DND-41 (cell line): ENCODE measurements around the gene PQBP1.
"Not testable (repeated sequence)": the region's sequence is repeated elsewhere in the genome, so short reads cannot be mapped to it uniquely, and the experiment has no call there.

ENCODE experiments used
- ATAC-seq: fragments of 200-7000 bp; cut with Tn5 transposase; 3 replicates; pipeline ENCODE4 v1.9.1; 2021; ENCODE audit warnings: low read depth; ENCODE audit not compliant: insufficient read depth
- DNase-seq: peaks from one replicate; pipeline ENCODE4 v3.0.0-alpha.2; 2020
- H2AFZ ChIP-seq: 2 replicates; pipeline ENCODE4 v1.6.0; 2012; ENCODE audit warnings: low read depth, low read length
- H3K27ac ChIP-seq: 2 replicates; pipeline ENCODE4 v1.5.1; 2012; ENCODE audit warnings: low read length, inconsistent platforms
- H3K27me3 ChIP-seq: fragments of 200-600 bp; sonication (generic); 2 replicates; pipeline ENCODE4 v1.6.0; 2012; ENCODE audit warnings: low read length, mild to moderate bottlenecking, inconsistent platforms; ENCODE audit not compliant: insufficient read depth, poor library complexity
- H3K36me3 ChIP-seq: 2 replicates; pipeline ENCODE4 v1.5.1; 2012; ENCODE audit warnings: low read length, inconsistent platforms; ENCODE audit not compliant: insufficient read depth
- H3K4me1 ChIP-seq: 2 replicates; pipeline ENCODE4 v1.5.1; 2012; ENCODE audit warnings: mild to moderate bottlenecking, low read length; ENCODE audit not compliant: insufficient read depth
- H3K4me2 ChIP-seq: 2 replicates; pipeline ENCODE4 v1.6.0; 2012; ENCODE audit warnings: mild to moderate bottlenecking, moderate library complexity, low read length, inconsistent platforms; ENCODE audit not compliant: insufficient read depth
- H3K4me3 ChIP-seq, 2 experiments: fragments of 200-600 bp in 1 of 2; shearing (Covaris generic) in 1 of 2; 2 replicates each; pipeline ENCODE4 v1.5.1; 2012 to 2016; ENCODE audit warnings: inconsistent platforms in 2 of 2, low read length in 2 of 2, mild to moderate bottlenecking in 2 of 2, low read depth in 1 of 2, moderate library complexity in 1 of 2
- H3K79me2 ChIP-seq: 2 replicates; pipeline ENCODE4 v1.6.0; 2012; ENCODE audit warnings: low read length, inconsistent platforms; ENCODE audit not compliant: insufficient read depth
- H3K9ac ChIP-seq: 2 replicates; pipeline ENCODE4 v1.6.0; 2012; ENCODE audit warnings: low read depth, mild to moderate bottlenecking, inconsistent platforms, low read length, moderate library complexity
- H3K9me3 ChIP-seq: 2 replicates; pipeline ENCODE4 v1.5.1; 2012; ENCODE audit warnings: low read length, moderate library complexity, mild to moderate bottlenecking, inconsistent platforms; ENCODE audit not compliant: insufficient read depth, severe bottlenecking
- H4K20me1 ChIP-seq: 2 replicates; pipeline ENCODE4 v1.6.0; 2012; ENCODE audit warnings: low read length; ENCODE audit not compliant: insufficient read depth
- CTCF ChIP-seq: IDR thresholded peaks from 2 replicates; pipeline ENCODE4 v1.5.1; 2012; ENCODE audit warnings: borderline replicate concordance, low read length, moderate library complexity, mild to moderate bottlenecking; ENCODE audit not compliant: poor library complexity, severe bottlenecking; ENCODE audit errors: extremely low read depth
- EZH2 ChIP-seq: IDR thresholded peaks from 3 replicates; pipeline ENCODE4 v1.6.1; 2012; ENCODE audit warnings: borderline replicate concordance, low read depth, mild to moderate bottlenecking, moderate library complexity, low read length, inconsistent platforms; ENCODE audit not compliant: severe bottlenecking

PQBP1 gene

GRCh38 chrX:48883729-48884128, 14.0 kb upstream of the PQBP1 start:
- H3K27me3 ChIP-seq = no peaks in the 10 kb centered on the region
- ATAC-seq = no peak

DNA sequence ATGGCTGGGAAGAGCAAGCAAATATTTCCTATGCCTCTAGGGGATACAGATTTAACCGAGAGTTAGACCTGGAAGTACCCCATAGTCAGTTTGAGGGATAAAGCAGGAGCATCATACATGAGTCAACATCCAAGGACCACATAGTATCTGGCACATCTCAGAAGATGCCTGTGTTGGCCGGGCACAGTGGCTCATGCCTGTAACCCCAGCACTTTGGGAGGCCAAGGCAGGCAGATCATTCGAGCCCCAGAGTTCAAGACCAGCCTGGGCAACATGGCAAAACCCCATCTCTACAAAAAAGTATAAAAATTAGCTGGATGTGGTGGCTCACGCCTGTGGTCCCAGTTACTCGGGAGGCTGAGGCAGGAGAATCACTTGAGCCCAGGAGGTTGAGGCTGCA, 11.1 kb upstream of the PQBP1 start:
- DNase-seq, H3K4me2 ChIP-seq, H3K27ac ChIP-seq, H3K79me2 ChIP-seq, H3K9me3 ChIP-seq, H3K4me1 ChIP-seq, H3K9ac ChIP-seq, ATAC-seq, H2AFZ ChIP-seq, H3K27me3 ChIP-seq, H3K4me3 ChIP-seq, H4K20me1 ChIP-seq, H3K36me3 ChIP-seq: not testable (repeated sequence)

More at GRCh38 chrX:48883729-48884128, 14.0 kb upstream of the PQBP1 start:
- Histone ChIP-seq H3K9ac (no peak overlapping the region), H3K4me1 (no peaks in the 10 kb centered on the region), H3K79me2 (no peaks in the 10 kb centered on the region), H2AFZ (no peak overlapping the region), H3K27ac (no peak overlapping the region), H3K4me2 (no peak overlapping the region), H4K20me1 (no peaks in the 10 kb centered on the region), H3K4me3 (no peak overlapping the region), H3K36me3 (no peaks in the 10 kb centered on the region), H3K9me3 (no peaks in the 10 kb centered on the region)
- DNase-seq = no peak
- no peak for TF ChIP-seq CTCF
- TF ChIP-seq EZH2 = no peak

DNA sequence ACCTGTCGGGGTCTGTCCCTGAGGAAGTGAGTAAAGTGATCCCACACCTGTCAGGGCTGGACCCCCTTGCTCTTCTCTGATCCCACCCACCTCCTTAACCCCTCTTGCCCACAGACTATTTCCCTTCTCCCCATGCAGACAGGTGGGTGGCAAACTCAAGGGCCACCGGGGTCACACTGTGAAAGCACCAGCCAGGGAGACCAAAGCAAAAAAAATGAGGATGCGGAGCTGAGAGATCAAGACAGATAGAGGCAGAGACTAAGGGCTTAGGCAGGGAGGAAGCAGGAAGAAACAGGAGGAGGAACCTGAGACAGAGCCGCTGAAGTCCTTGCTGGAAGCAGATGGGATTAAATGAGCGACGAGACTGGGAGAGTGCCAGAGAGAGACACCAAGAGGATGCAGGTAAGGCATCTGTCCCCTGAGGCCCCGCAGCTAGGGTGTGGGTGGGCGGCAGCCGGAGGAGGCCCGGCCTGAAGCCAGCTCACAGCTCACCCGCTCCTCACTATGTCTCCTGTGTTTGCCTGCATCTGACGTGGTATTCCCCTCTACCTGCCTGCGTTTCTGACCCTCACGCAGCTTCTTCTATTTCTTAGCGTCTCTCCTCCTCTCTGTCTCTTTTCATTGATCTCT, 7.3 kb upstream of the PQBP1 start:
- Histone ChIP-seq H3K36me3 (peaks cover 21% of the 10 kb centered on the region), H3K27me3 (no peaks in the 10 kb centered on the region), H3K27ac (no peak overlapping the region), H3K79me2 (peaks cover 9% of the 10 kb centered on the region; the same call in 1 of the 2 replicates), H4K20me1 (peaks cover 7% of the 10 kb centered on the region; the same call in 1 of the 2 replicates), H3K9ac (no peak overlapping the region), H3K9me3 (no peaks in the 10 kb centered on the region), H3K4me3 (no peak overlapping the region), H2AFZ (no peak overlapping the region), H3K4me1 (0 out of 2 replicates have a peak, but pooled peaks cover 2% of the 10 kb centered on the region), H3K4me2 (no peak overlapping the region)
- ATAC-seq (no peak), DNase-seq (no peak)
- TF ChIP-seq EZH2 (no peak), CTCF (no peak)

DNA sequence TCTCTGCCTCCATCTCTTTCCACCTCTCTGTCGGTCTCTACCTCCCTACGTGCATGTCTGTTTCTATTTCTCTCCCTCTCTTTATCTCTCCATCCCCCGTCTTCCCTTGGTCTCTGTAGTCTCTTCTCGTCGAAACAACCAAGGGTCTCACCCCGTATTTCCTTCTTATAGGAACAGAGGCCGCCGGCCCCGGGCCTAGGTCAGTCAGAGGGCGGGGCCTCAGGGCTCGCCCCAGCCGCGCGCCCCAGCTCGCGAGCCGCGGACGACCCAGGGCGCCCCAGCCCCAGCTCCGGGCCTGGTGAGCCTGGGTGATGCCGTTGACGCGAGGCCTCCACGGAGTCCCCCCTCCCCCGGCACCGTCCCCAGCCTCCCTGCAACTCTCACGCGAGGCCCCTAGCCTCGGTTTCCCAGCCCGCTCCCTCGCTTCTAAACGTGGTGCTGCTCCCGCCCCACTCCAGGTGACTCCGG, 6.8 kb upstream of the PQBP1 start:
- Histone ChIP-seq H3K4me1 (0 out of 2 replicates have a peak, but pooled peaks cover 2% of the 10 kb centered on the region), H3K27me3 (no peaks in the 10 kb centered on the region), H3K79me2 (peaks cover 13% of the 10 kb centered on the region; the same call in 1 of the 2 replicates), H2AFZ (no peak overlapping the region), H3K27ac (no peak overlapping the region), H3K36me3 (peaks cover 22% of the 10 kb centered on the region), H3K9ac (no peak overlapping the region), H3K9me3 (no peaks in the 10 kb centered on the region), H3K4me2 (no peak overlapping the region), H4K20me1 (peaks cover 11% of the 10 kb centered on the region; the same call in 1 of the 2 replicates), H3K4me3 (no peak overlapping the region)
- TF ChIP-seq CTCF (no peak), EZH2 (no peak)
- DNase-seq (no peak), ATAC-seq (no peak)
